Amniotic stem cell (primary cell): ENCODE data around the gene ATP2B3.

Source experiments
- DNase-seq: peaks from one replicate; lab custom pipeline; 2025; lab: John Stamatoyannopoulos, UW

ATP2B3 gene

DNA sequence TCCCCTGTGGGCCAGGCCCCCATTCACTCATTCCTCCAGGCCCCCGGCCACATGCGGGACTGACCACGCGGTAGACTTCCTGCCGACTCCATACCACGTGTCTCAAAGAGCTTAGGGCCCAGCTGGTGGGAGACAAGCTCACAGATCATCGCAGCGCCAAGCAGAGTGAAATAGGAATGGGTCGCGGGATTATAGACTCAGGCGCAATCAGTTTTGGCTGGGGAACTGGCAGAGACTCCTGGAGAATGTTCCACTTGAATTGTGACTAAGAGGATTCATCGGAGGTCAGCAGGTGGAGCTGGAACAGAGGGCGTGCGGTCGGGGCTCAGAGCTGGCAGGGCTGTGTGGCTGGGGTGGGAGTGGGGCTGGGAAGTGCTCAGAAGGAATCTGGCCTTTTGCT is 15.6 kb downstream of the ATP2B3 start:
- DNase-seq, result no peak

DNA sequence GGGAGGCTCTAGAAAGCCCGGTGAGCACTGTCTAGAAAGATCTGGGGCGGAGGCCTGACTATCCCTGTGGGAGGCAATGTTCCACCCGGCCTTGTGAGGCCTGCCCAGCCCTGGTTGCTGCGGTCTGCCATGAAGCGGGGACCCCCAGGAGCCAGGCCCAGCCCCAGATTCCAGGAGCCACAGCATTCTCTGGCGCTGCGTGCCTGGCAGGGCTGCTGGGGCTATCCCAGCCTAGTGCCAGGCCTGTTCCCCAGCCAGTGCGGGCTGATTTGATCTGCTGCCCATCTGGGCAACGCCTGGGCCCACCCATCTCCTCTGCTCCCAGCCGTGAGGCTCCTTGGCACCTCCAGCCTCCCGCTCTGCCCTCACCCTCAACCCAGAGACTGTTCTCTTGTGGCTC is 19.6 kb downstream of the ATP2B3 start:
- DNase-seq, result no peak

DNA sequence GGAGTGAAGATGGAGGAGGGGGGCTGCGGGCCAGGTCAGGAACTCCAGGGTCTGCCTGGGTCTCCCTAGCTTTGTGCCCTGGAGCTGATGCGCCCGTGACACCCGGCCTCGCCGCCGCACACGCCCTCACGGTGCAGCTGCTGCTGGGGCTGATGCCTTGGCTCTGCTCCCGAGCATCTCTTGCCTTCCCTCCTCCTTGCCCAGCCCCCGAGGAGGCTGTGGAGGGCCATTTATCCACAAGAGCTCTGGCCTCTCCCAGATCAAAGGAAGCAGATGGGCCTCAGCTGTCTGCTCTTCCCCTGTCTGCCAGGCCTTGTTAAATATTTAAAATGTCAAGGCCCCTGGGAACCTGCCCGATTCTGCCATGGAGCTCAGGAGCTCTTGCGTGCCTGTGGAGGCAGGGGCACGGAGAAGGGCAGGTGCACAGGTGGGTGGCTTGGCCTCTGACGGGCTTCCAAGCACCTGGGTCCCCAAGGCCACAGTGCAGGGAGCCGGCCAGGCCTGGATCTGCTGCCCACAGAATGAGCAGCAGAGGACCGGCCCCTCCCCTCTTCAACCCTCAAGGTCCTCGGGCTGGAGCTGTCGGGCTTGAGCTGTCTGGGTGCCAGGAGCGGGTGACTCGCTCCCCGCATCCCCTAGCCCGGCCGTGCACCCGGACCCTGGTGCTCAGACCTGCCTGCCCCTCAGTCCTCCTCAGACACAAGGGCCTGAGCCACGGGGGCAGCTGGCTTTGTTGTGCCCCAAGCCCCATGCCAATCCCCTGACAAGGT is 20.3 kb downstream of the ATP2B3 start:
- no peak for DNase-seq

DNA sequence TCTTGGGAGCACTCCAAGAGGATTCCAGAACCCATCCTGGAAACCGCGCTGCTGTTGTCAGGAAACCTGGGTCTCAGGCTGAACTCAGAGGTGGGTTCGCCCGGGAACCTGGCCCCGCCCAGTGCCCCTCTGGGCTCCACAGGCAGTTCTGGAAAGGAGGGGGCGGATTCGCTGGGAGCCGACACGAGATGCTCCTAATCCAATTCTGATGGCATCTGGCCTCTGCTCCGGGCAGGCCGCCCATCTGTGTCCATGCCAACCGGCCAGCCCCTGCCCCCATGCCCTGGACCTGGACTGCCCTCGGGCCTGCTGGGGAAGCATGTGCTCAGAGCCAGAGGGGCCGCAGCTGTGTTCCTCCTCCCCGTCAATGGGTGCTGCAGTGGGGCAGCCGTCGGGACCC is 21.0 kb downstream of the ATP2B3 start:
- no peak for DNase-seq

DNA sequence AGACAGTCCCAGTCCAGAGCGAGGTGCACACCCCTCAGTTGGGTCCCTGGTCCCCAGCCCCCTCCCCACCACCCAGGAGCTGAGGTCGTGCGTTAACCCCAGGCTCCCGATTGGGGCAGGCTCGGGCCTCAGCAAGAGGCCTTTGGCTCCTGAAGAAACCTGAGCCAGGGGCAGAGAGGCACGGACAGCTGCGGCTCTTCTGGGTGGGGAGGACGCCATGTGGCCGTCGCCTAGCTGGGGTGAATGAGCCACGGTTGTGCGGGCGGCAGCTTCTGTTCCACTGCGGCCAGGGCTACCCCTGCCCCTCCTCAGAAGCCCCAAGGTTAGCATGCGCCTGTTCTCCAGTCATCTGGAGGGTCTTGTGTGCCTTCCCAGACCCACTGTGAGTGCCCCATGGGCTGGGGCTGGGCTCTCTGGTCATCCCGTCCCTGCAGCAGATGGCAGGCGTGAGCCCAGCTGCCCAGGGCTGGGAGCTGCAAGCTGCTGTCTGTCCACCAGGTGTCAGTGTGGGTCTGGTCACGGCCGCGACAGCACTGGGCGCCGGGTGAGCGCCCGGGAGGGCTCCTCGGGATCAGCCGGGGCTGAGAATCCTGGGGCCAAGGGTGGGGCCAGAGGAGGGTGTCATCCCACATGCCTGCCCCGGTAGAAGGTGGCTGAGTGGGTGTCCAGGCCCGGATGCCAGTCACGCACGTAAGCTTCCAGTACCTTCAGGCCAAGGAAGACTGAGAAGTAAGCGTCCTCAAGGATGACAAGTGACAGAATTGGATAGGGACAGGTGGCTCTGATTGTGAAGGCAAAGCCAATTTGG is 21.9 kb downstream of the ATP2B3 start:
- DNase-seq, result no peak

DNA sequence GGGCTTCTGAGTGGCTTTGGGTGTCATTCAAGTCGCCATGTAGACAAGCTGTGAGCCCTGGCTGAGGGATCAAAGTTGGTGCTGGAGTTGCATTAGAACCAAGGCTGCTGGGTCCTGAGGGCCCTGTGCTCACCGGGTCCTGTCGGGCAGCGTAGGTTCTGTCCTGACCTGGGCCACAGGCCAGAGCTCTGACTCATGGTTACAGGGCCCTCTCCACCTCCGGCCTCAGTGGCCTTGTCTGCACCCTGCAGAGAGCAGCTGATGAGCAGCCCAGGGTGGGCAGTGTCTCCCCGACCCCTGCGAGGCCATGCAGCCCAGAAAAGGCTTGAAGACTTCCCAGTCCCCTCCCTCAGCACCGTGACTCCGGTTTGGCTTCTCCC is 22.5 kb downstream of the ATP2B3 start:
- no peak for DNase-seq

DNA sequence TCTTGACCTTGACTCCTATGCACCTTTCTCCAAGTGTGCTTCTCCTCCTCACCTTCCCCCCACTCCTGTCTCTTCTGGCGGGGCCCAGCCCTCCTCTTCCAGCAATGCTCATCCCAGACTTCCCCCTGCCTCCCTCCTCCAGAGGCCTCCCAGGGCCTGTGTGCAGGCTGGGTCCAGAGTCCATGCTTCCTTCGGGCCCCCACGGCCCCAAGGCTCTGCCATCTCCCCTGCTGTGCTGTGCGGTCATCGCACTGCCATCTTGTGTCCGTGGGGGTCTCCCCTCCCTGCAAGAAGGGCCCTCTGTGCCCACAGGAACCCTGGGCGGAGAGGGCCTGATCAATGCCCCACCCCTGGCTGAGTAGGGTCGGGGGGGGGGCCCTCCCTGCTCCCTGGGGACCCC is 27.3 kb downstream of the ATP2B3 start:
- DNase-seq, result no peak

DNA sequence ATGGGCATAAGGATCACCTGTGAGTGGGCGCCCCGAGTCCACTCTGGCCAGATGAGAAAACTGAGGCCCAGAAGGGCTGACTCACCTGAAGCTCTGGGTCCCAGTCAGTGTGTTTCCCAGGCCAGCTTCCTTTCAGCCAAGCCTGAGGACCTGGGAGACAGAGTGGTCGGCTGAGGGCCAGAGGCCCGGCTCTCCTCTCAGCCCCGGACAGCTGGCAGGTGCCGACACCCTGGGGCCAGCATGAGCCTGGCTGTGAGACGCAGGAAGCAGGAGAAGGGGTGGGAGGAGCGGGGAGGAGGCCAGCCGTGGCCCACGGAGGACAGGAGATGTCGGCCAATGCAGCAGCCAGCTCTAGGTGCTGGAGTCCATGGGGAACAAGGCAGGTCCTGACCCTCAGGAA is 28.9 kb downstream of the ATP2B3 start:
- DNase-seq, result no peak

DNA sequence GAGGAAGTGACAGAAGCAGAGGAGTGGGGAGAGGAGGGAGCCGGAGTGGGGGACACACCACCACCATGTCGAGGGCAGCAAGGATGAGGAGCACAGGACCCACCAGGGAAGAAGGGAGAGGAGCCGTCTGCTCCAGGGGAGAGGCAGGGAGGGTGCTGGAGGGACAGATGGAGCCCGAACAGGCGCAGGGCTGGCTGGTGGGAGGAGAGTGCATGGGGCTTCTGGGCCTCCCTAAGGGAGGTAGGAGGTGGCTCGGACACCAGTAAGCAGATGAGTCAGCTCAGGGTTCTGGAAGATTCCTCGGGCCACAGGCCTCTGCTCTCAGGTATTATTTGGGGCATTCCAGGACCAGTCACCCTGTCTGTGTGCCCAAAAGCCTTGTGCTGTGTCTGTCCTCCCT is 29.8 kb downstream of the ATP2B3 start:
- DNase-seq, result no peak

DNA sequence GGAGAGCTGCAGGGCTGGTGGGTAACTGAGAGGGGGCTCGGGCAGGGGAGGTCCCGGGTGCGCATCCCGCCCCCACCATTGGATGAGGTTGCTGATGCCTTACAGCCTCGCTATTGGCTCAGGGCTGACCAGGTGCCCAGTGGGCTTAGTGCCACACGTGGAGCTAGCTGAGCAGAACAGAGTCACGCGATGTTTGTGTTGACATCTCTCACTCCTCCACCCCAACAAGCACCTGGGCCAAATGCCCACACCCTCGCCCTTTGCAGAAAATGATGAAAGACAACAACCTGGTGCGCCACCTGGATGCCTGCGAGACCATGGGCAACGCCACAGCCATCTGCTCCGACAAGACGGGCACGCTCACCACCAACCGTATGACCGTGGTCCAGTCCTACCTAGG is 31.8 kb downstream of the ATP2B3 start:
- no peak for DNase-seq

DNA sequence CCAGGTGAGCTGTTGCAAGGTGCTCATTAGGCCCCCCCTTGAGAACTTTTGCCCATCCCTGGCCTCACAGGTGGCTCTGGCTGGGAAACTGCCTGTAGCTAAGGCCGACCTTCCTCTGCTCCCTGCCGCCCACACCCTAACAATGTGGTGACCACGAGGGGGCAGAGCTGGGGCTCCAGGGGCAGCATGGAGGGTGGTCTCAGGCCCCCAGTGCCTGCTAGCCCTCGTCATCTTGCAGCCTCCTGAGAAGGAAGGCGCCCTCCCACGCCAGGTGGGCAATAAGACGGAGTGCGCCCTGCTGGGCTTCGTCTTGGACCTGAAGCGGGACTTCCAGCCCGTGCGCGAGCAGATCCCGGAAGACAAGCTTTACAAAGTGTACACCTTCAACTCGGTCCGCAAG is 32.4 kb downstream of the ATP2B3 start:
- no peak for DNase-seq

DNA sequence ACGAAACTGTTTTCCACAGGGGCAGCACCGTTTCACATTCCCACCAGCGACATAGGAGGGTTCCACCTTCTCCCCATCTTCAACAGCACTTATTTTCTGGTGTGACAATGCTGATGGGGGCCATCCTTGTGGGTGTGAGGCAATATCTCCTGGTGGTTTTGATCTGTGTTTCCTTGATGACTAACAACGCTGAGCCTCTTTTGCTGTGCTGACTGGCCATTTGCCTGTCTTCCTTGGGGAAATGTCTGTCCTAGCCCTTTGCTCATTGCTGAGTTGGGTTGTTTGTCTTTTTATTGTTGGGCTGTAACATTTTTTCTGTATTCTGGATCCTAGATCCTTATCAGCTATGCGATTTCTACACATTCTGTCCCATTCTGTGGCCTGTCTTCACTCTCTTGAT is 33.7 kb downstream of the ATP2B3 start:
- no peak for DNase-seq

DNA sequence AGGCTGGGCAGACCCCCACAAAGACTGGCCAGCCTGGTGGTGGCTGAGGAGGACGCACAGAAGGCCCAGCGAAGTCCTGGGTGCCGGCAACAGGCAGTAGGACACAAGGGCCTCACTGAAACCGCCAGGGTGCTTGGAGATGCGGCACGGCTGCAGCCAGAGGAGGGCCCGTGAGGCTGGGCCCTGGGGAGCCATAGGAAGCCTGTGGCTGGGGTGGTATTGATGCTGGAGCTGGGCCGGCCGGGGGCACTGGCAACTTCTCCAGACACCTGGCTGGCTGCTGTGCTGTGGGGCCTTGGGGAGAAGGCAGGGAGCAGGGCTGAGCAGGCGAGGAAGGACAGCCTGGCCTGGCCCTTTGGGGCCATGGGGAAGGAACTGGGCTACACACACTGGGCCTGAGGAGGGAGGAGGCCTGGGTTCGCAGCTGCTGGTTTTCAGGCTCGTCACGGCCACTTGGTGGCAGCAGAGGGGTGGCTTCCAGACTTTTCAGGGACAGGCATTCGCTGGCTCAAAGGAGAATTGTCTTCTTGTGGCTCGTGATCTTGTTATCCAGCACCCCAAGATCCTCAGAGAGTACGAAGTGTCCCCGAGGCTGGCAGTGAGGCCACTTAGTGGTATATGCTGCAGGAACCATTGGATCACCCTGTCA is 37.2 kb downstream of the ATP2B3 start:
- DNase-seq, result no peak

DNA sequence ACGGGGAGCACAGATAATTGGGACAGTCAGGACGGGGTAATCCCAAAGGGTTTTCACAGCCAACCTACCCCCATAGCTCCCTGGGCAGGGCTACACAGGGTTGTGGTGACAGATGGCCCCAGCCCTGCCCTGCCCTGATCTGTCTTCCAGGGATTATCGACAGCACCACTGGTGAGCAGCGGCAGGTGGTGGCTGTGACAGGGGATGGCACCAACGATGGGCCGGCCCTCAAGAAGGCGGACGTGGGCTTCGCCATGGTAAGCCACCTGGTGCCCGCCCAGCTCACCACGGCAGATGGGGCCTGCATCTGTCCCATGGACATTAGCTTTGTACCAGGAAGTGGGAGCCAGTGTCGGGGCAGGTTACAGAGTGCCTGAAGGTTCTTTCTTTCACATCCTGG is 39.3 kb downstream of the ATP2B3 start:
- DNase-seq, result no peak

DNA sequence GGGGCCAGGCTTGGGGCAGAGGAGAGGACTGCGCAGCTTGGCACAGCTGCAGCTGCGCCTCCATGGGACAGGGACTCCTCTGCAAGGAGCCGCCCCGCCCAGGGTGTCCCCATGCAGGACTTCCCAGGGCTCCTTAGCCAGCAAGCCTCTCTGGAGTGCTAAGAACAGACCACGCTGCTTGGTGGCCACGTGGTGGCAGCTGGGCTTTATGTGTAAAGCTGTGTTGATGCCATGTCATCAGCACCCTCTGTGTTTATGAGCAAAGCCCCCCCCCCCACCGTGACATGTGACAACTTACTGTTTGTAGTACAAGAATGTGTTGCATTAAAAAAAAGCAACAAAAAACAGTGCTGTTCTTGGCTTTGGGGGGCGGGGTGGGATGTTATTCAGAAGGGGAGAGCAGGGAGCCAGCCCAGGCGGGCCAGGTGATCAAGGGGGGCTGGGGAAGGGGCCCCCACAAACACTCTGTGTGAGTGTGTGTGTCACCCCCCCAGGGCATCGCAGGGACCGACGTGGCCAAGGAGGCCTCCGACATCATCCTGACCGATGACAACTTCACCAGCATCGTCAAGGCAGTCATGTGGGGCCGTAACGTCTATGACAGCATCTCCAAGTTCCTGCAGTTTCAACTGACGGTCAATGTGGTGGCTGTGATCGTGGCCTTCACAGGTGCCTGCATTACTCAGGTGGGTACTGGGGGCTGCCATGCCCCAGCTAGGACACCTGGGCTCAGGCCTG is 40.3 kb downstream of the ATP2B3 start:
- no peak for DNase-seq

DNA sequence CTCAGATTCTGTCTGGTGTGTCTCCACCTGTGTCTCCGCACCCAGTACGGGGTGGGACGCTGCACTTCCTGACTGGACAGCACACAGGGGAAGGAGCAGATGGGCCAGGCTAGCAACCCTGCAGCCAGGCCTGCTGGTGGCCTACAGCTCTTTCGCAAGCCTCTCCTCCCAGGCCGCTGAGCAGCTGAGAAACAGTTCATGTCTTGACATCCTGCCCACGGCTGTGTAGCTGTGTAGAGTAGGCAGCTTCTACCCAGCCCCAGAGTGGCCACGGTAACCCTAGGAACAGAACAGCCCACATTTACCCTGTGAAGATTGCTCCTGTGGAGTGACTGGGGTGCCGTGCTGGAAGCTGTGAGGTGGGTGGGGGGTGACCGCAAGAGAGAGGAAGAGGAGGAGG is 42.6 kb downstream of the ATP2B3 start:
- no peak for DNase-seq

DNA sequence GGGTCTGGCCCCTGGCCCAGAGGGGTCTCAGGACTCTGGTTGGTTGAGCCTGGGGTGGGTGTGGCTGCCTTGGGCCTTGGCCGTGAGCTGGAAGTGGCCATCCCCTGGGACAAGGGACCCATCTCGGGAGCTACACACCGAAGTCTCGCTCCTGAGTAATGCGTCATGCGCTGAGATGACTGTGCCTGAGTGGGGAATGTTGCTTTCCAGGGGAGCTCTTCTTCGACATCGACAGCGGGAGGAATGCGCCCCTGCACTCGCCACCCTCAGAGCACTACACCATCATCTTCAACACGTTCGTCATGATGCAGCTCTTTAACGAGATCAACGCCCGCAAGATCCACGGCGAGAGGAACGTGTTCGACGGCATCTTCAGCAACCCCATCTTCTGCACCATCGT is 43.0 kb downstream of the ATP2B3 start:
- no peak for DNase-seq

DNA sequence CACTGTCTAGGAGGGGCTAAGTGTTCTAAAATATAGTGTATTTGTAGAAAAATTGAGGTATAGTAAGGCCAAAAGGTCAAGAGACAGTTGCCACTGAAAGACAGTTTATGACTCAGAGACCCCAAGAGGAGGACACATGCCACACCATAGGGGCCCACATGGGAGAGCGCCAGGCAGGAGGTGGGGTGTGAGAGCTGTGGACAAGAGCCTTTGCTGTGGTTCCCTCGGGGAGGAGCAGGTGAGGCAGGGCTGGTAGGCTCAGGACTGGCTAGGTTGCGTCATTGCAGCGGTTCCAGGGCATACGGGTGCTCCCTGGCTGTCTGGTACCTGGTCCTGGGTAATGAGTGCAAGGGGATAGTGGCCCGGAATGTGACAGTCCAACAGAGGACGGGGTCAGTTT is 43.9 kb downstream of the ATP2B3 start:
- DNase-seq, result no peak

DNA sequence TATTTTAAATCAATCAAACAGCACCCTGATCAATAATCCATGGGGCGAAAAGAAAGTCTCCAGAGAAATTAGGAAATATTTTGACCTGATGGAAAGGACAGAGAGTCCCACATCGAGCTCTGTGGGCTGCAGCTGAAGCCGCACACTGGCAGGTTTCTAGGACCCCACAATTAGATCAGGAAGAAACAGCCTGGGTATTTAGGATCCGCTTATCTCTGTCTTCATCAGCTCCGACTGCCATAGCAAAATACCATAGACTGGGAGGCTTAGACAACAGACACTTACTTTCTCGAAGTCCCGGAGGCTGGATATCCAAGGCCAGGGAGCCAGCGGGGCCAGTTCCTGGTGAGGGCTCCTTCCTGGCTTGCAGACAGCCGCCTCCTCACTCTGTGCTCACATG is 45.1 kb downstream of the ATP2B3 start:
- DNase-seq, result no peak

DNA sequence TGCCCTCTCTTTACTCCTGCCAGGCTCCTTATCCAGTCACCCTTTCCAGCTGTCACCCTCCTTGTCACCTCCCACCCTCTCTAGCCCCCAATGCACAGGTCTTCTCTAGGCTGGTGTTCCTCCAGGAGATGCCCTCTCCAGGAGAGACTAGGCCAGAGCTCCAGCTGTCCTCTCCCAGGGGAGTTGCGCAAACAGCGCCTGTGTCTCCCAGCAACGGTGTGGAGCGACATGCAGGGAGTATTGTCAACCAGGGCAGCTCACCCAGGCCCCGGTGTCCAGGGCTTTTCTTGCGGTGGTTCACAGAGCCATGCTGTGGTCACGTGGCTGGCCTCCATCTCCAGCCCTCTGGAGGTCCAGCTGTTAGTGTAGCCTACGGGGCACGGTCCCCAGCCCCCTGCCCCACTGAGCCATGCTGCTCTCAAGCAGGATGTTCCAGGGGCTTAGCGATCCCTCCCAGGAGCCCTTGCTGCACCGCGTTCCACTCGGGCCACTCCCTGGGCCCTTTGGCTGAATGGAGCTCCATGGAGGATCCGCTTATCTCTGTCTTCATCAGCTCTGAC is 46.7 kb downstream of the ATP2B3 start:
- no peak for DNase-seq

DNA sequence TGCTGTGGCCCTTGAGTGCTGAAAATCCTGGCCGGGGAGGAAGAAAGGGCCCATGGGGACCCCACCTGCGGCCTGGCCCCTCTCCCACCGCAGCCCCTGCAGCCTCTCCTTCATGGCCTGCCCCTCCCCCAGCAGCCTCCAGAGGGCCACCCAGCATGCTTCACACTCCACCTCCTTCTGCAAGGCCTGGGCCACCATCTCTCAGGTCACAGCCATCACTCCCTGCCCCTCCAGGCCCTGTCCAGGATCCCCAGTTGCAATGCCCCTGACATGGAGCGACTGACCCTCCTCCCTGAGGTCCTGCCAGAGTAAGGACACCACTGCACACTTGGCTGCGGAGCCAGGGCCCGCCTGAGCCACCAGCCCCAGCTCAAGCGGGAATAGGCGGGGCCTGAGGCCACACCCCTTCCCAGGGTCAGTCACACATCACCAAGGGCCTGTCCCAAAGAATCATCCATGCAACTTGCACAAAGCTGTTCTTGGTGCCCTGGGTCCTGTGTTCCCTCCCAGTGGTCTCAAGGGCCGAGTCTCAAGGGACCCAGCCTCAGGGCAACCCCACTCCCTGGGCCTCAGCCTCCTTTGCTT is 48.6 kb downstream of the ATP2B3 start:
- DNase-seq, result no peak
